OCI-LY7 (cell line): ENCODE measurements around the gene GGCX. TPM values are rescaled to one million over a fixed set of nuclear protein-coding genes. Genes with fewer than 3 reads are reported as not detected.

Experiments used
- BruUV-seq: library from RNA; stranded (reverse); fragments of 400-500 nt; replicated peaks from 2 replicates; lab custom pipeline; 2021; lab: Mats Ljungman, UMichigan
- CTCF ChIA-PET: fragments of 300-600 bp; sonication (Branson Sonifier 250); formaldehyde crosslinking; loops from one replicate; lab custom pipeline; 2022; ENCODE audit warnings: antibody characterized with exemption; ENCODE audit not compliant: unreplicated experiment; lab: Charles Lee
- POLR2A ChIA-PET: fragments of 300-600 bp; sonication (Branson Sonifier 250); formaldehyde crosslinking; loops from one replicate; lab custom pipeline; 2022; ENCODE audit warnings: antibody characterized with exemption; lab: Charles Lee
- DNase-seq: peaks from one replicate; pipeline ENCODE4 v3.0.0-alpha.2; 2015; ENCODE audit warnings: low spot score
- H2AFZ ChIP-seq: fragments of 200-600 bp; sonication (generic), shearing (Covaris generic); 2 replicates; pipeline ENCODE4 v1.6.1; 2014; ENCODE audit warnings: mild to moderate bottlenecking, antibody characterized with exemption, low read length, moderate library complexity
- H3K27ac ChIP-seq: fragments of 200-600 bp; sonication (generic); 2 replicates; pipeline ENCODE4 v1.5.1; 2014; ENCODE audit warnings: mixed run types, low read depth, mild to moderate bottlenecking, moderate library complexity, low read length, inconsistent platforms; ENCODE audit not compliant: poor library complexity, severe bottlenecking
- H3K36me3 ChIP-seq: fragments of 200-600 bp; sonication (generic); 2 replicates; pipeline ENCODE4 v1.6.1; 2014; ENCODE audit warnings: mild to moderate bottlenecking, antibody characterized with exemption, low read length, moderate library complexity, mixed read lengths; ENCODE audit not compliant: insufficient read depth
- H3K4me1 ChIP-seq: fragments of 200-600 bp; sonication (generic); 2 replicates; pipeline ENCODE4 v1.5.1; 2014; ENCODE audit warnings: mild to moderate bottlenecking, low read length; ENCODE audit not compliant: insufficient read depth, poor library complexity, severe bottlenecking
- H3K4me2 ChIP-seq: fragments of 200-600 bp; sonication (generic); 2 replicates; pipeline ENCODE4 v1.6.1; 2014; ENCODE audit warnings: mild to moderate bottlenecking, low read length
- H3K4me3 ChIP-seq: fragments of 200-600 bp; sonication (generic); 2 replicates; pipeline ENCODE4 v1.5.1; 2014; ENCODE audit warnings: mild to moderate bottlenecking, low read depth, low read length; ENCODE audit not compliant: poor library complexity, severe bottlenecking
- H3K79me2 ChIP-seq: fragments of 200-600 bp; sonication (generic); 2 replicates; pipeline ENCODE4 v1.6.1; 2016; ENCODE audit warnings: low read depth, mild to moderate bottlenecking, low read length, moderate library complexity, mixed read lengths; ENCODE audit not compliant: insufficient read depth
- H3K9me2 ChIP-seq: fragments of 200-600 bp; sonication (generic); 2 replicates; pipeline ENCODE4 v1.6.1; 2016; ENCODE audit warnings: mild to moderate bottlenecking, low read length, mixed read lengths; ENCODE audit not compliant: insufficient read depth
- H3K9me3 ChIP-seq: fragments of 200-600 bp; sonication (generic); 2 replicates; pipeline ENCODE4 v1.6.1; 2014; ENCODE audit warnings: mild to moderate bottlenecking, mixed run types, low read length, mixed read lengths
- H4K20me1 ChIP-seq: fragments of 200-600 bp; sonication (generic); 2 replicates; pipeline ENCODE4 v1.6.1; 2014; ENCODE audit warnings: mild to moderate bottlenecking, antibody characterized with exemption, low read length, moderate library complexity, mixed read lengths; ENCODE audit not compliant: insufficient read depth
- CTCF ChIP-seq: fragments of 200-600 bp; sonication (generic); conservative IDR thresholded peaks from 2 replicates; pipeline ENCODE4 v1.5.1; 2014; ENCODE audit warnings: mild to moderate bottlenecking, antibody characterized with exemption, low read length, moderate library complexity, mixed read lengths
- EZH2phosphoT487 ChIP-seq: fragments of 200-600 bp; sonication (generic); IDR thresholded peaks from 2 replicates; pipeline ENCODE4 v1.6.1; 2018; ENCODE audit warnings: low read depth, borderline replicate concordance, mild to moderate bottlenecking, mixed run types, antibody characterized with exemption, low read length, moderate library complexity, mixed read lengths
- intact Hi-C: fragments of 100-400 bp; cut with micrococcal nuclease; formaldehyde crosslinking; loops from one replicate; pipeline ENCODE4 v1.10.0; 2022; ENCODE audit not compliant: unreplicated experiment
- total RNA-seq, 2 experiments: library from RNA; depleted of rRNA in 1 of 2; stranded (reverse); fragments of >200 nt in 1 of 2; shearing (Covaris generic) in 1 of 2; gene quantifications; 2 replicates each; pipeline ENCODE4 v1.2.3, GENCODE V29; 2014 to 2022

Gene GGCX
- total RNA-seq, 2 experiments from 2014 or later, result 32.5 to 33.3 TPM

GRCh38 chr2:85502720-85503119 lies 58.6 kb downstream of the GGCX start:
- Histone ChIP-seq H3K9me3 (no peaks in the 10 kb centered on the region), H3K4me1 (no peaks in the 10 kb centered on the region), H3K9me2 (no peaks in the 10 kb centered on the region), H3K4me3 (no peak overlapping the region), H3K27ac (no peak overlapping the region), H4K20me1 (no peaks in the 10 kb centered on the region), H3K79me2 (no peaks in the 10 kb centered on the region), H3K36me3 (no peaks in the 10 kb centered on the region), H3K4me2 (no peak overlapping the region), H2AFZ (no peak overlapping the region)
- no peak for DNase-seq
- ChIA-PET POLR2A (no interaction called here), CTCF (no interaction called here)
- TF ChIP-seq EZH2phosphoT487, result no peak
- no peak for TF ChIP-seq CTCF
- intact Hi-C loops, result loop anchor here (5.0 kb wide), 1 partner anchor 35 kb away; no protein-coding TSS in a partner anchor
- BruUV-seq, result no TSS peak

GRCh38 chr2:85501248-85501647 lies 60.0 kb downstream of the GGCX start:
- no peaks in the 10 kb centered on the region for H3K79me2 ChIP-seq
- no peak overlapping the region for H2AFZ ChIP-seq
- H3K4me1 ChIP-seq, result no peaks in the 10 kb centered on the region
- no TSS peak for BruUV-seq
- TF ChIP-seq CTCF (no peak), EZH2phosphoT487 (no peak)
- H3K36me3 ChIP-seq, result no peaks in the 10 kb centered on the region
- ChIA-PET CTCF (no interaction called here), POLR2A (no interaction called here)
- intact Hi-C loops, result loop anchor here (5.0 kb wide), 1 partner anchor 34 kb away; no protein-coding TSS in a partner anchor
- H3K4me2 ChIP-seq, result no peak overlapping the region
- no peaks in the 10 kb centered on the region for H3K9me2 ChIP-seq
- no peak overlapping the region for H3K4me3 ChIP-seq
- DNase-seq, result no peak
- H3K27ac ChIP-seq, result no peak overlapping the region
- H3K9me3 ChIP-seq, result no peaks in the 10 kb centered on the region
- no peaks in the 10 kb centered on the region for H4K20me1 ChIP-seq

- Histone ChIP-seq H3K27ac (no peak overlapping the region), H3K79me2 (no peaks in the 10 kb centered on the region), H3K9me2 (no peaks in the 10 kb centered on the region), H3K4me1 (no peaks in the 10 kb centered on the region), H3K4me2 (no peak overlapping the region), H3K36me3 (no peaks in the 10 kb centered on the region), H2AFZ (no peak overlapping the region), H3K4me3 (no peak overlapping the region), H4K20me1 (no peaks in the 10 kb centered on the region), H3K9me3 (no peaks in the 10 kb centered on the region)
- ChIA-PET POLR2A (no interaction called here), CTCF (no interaction called here)
- intact Hi-C loops, result no loop called here
- TF ChIP-seq EZH2phosphoT487 (no peak), CTCF (no peak)
- no peak for DNase-seq
- BruUV-seq, result no TSS peak
Observed at GRCh38 chr2:85497944-85498630, 63.2 kb downstream of the GGCX start.
